SIG-M5 (cell line): Measurements from ENCODE around the gene MAPKAPK3.
A peak's percentile ranks its signal among the peaks of the same experiment; 100 is the strongest.

Experiments used
- DNase-seq: peaks from one replicate; lab custom pipeline; 2025; lab: John Stamatoyannopoulos, UW

MAPKAPK3 gene

DNA sequence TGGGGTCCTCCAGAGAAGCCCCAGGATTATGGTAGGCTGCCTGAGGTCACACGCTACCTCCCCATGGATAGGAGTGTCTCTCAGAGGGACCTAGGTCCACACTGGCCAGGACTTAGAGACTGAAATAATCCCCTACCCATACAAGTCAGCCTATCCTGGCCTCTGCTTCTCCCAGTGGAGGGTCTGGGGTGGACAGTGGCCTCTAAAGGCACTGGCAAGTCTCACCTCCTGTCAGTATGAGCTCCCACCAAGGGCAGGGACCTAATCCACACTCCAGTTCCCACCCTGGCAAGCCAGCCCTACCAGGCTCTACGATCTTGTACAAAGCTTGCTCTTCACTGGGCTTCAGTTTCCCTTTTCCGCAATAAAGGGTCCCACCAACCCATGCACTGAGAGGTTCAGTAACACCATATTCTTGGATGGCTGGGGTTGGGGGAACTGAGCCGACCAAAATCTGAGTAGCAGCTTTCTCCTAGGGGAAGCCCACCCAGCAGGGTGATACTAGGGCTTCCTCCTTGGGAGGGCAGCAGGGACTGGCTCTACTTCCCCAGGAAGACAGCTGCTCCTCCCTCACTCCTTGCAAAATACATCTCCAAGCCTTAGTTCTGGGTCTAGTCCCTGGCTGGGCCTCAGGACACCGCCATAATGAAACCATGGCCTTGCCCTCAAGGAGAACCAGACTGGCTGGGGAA, 7.7 kb upstream of the MAPKAPK3 start:
- DNase-seq = no peak

DNA sequence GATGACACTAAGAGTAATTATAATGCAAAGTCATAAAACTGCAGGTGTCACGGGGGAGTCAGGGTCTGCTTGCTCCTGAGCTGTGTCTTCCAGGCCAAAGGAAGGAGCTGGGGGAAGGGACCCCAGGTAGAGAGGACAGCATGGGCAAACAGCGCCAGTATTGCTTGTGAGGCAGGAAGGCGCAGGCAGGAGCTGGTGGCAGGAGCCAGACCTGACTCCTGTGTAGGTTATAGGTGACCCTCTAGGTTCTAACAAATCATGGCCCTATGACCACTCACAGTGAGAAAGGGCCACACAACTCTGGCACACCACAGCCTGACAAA, 7.2 kb upstream of the MAPKAPK3 start:
- no peak for DNase-seq

DNA sequence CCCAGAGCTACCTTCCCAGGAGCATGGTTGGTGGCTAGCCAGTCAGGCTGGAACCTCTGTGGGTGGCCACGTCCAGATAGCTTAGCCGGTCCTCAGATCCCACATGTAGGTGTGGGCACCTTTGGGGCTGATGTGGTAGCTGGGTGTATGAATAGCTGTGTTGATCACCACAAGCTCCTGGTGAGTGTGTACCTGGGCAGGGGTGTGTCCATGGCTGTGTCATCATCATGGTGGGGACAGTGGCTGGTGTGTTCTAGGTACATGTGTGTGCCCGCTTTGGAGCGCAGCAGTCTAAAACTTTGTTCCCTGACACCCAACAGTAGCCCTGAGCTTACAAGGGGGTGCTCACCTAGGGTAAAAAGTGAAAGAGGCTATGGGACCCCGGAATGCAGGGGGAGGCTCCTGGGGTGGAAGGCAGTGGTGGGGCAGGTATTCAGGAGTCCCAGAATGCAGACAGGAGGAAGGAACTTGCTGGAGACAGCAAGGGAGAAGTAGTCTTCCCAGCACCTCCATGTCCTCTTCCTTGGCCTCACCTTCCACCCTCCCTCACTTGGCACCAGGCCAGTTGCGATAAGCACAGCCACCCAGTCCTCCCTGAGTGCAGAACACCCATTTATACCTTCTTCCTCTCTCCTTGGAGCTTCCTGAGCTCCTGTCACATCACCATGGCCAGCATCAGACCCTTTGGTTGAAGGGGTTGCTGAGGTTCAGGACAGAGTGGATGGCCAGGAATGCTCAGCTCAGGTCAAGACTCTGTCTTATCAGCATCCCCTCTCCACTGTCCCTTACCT, 6.6 kb upstream of the MAPKAPK3 start:
- DNase-seq = no peak

DNA sequence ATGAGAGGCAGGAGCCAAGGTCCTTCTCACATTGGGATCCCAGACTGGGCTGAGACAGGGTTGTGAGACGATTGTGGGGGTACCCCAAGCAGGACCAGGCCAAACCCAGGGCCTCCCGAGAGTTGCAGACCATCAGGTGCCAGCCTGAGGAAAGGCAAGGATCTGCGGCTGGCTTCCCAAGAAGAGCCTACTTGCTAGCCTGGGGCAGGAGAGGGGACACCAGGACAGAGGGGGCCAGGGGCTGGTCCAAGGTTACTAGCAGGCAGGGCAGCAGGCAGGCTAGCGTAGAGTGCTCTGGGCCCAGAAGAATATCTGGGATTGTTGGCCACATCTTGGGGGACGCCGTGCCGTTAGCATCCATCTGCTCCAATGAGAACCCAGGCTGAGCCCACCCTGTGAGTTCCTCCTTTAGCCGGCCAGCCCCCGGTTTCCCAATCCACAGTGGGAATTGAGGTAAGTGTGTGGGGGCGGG, 5.9 kb upstream of the MAPKAPK3 start:
- no peak for DNase-seq

DNA sequence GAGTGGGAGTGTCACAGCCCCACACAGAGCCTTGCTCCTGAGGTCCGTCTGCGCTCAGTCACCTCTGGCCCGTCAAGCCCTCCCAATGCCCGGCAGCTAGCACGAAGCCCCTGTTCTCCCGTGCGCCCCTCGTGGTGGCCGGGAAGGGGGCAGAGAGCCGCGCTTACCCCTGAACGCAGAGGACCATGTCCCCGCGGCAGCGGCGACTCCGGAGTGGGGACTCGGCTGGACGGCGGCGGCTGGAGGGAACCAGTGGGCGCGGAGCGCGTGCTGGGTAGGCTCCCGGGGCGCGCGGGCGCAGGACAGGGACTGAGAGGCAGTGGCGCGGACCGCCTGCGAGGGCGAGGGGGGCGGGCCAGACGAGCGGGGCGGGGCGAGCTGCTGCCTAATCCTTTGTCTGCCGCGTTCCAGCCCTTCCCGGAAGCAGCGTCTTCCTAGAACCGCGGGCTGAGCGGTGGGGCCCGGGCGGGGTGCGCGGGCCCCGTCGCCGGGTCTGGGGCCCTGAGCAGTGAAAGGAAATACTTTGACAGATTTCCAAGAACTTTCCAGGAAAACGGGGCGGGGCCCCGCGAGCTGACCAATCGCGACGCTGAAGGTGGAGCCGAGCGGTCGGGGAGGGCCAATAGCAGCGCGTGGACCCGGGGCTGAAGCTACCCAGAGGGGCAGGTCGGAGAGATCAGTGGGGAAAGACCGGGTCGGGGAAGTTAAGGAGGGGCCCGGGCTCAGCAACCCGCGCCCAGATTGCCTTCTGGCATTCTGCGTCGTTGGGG, 5.3 kb upstream of the MAPKAPK3 start, which contains the start of gene CISH:
Gene CISH, minus strand, starts transcription at position 311 of the 770 bp plus-strand sequence. Its CDS starts 124 bp downstream, at position 187.
- DNase-seq = peak; percentile 59

DNA sequence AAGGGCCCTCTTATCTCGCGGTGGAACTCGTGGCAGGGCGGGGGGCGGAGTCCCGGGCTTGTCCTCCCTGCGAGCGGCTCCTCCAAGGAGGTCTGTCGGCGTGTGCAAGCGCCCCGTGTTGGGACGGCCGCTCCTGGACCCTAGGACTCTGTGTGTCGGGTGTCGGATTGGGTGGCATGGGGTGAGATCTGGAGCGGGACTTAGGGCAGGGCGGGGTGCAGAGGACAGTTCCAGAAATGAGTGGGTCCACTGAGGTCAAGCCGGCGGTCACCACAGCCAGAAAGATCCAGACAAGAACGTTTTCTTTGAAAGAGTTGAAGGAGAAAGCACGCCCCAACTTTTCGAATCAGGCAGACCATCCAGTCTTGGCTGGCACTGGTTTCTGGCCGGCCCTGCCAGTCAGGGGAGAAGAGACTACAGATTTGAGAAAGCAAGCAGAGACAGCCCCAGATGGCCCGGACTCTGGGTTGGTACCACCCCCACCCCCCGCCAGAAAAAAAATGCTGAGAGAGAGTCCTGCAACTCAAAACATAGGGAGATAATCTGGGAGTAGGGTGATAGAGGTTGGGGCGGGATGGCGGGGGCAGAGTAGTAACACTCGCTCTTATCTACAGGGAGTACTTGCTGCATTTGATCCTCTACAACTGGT, 4.6 kb upstream of the MAPKAPK3 start:
- DNase-seq = no peak

DNA sequence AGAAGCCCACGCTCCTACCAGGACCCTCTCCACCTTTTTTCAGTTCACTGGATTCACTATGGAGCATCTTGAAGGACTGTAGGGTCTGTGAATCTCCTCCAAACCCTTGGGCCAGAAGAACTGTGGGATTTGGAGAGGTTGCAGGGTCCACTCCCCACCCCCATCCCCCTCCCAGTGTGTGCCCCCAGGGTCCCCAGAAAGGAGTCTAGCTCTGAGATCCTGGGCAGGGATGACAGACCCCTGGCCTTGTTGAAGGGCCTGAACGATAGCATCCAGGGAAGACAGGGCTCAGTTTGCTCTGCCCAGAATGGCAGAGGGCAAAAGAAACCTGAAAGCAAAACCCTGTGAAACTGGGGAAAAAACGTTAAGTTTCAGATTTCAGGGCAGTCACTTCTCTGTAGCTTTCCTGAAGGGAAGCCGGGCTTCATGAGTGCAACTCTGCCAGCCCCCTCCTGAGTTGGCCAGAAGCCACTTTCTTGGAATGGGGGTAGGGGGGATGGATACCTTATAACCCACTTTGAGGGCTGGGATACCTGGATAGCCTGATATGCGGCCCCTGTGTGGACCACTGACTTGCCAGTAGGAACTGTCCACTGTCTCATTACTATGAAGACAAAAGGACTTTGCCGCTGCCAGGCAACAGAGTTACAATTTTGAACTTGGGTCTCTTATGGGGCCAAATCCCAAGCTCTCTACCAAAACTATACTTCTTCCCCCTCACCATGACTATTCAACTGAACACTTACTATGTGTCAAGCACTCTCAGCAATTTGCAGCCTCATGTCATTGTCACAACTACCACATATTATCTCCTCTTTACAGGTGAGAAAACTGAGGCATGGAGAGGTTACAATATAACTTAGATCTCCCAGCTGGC, 3.7 kb upstream of the MAPKAPK3 start:
- DNase-seq = no peak

DNA sequence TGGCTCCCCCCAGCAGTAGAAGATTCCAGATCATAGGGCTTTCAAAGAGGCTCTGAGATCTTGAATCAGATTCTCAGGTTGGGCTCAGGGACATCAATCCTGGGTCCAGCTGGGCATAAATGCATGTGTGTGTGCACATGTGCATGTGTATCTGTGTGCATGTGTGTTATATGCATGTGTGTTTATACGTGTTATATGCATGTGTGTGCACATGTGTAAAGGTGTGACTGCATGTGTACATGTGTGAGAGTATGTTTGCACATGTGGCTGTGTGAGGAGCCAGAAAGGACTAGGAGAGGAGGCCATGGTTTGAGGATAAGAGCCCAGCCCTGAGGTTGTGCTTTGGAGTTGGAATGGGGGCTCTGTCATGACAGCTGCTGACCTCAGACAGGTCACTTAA, 1.8 kb upstream of the MAPKAPK3 start:
- no peak for DNase-seq

DNA sequence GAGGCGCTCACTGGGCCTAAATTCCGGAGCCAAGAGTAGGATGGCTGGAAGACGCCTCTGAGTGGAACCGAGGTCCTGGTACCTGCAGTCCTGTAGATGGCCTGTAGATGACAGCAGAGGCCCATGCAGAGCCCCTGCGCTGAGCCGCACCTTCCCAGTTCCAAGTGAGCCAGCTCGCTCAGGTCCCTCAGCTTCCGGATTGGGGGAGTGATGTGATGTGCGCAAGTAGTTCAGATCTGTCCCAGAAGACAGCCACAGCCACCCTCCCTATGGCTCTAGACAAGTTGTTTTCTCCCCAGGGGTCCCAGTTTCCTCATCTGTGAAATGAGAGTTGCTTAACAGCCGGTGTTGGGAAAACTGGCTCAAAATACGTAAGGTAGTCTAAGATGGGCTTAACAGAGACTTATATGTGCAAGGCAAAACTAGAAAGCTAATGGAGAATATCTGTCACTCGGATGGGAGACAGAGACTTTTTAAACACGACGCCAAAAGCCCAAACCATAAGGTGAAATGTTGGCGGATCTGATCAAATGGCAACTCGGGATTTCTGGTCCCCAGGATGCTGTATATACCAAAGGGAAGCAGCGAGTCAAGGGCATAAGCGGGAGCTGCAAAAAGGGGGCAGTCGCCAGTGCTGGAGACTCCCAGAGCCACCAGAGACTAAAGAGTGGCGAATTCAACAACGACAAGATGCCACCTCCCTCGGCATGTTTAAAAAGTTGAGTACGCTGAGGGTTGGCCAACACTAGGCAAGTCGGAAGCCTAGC, 765 bp upstream of the MAPKAPK3 start:
- DNase-seq = peak; percentile 87

DNA sequence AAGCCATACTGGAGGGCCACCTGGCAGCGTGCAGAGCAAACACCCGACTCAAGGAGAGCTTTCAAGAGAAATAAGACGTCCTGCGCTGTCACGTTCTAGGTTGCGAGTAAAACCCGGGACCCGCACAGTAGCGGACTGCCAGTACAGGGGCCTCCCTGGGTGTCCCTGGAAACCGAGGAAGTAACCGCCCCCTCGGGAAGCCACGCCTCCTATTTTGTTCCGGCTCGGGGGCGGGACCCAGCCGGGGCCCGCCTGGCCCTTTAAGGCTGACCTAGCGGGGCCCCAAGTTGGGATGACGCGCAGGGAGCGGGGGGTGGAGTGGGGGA, 218 bp upstream of the MAPKAPK3 start:
- peak; percentile 92 for DNase-seq

DNA sequence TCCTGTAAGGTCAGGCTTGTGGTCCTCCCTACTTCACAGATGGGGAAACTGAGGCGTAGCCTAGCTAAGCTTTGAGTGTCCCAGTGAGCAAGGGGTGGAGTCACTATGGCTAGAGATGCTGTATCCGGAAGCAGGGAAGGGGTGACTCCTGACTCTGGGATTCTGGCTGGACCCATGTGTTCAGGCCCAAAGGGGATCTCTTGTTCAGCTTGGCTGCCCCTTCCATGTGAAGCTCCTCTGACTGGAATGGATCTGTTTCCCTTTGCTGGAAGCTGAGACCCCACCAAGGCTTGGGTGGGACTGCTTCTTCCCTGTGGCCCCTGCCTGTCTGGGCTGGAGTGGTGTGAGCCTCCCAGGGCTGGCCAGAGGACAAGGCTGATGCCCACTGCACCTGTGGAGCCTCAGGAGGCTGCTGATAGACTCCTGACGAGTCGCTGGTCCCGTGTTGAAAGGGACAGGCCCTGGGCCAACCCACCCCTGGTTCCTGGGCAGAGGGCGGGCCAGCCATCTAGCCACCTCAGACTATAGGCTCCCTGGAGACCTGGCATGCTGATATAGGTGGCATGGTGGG, 1.0 kb downstream of the MAPKAPK3 start:
- DNase-seq = no peak

DNA sequence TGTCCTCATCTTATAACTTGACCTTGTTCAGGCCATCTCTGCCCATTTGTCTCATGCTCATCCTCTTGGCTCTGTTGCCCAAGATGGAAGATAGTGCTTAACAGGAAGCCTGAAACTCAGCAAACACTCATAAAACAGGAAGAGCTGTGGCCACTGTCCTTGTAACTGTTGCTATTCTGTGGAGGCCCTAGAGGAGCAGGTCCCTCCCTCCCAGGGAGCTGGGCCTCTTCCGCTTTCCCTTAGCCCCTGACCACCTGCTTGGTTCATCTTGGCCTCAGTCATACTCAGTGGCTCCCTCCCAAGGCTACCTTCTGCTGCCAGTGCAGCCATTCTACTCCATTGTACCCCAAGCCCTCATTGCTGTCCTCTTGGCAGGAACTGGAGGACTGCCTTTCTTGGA, 3.5 kb downstream of the MAPKAPK3 start:
- peak; percentile 93 for DNase-seq

DNA sequence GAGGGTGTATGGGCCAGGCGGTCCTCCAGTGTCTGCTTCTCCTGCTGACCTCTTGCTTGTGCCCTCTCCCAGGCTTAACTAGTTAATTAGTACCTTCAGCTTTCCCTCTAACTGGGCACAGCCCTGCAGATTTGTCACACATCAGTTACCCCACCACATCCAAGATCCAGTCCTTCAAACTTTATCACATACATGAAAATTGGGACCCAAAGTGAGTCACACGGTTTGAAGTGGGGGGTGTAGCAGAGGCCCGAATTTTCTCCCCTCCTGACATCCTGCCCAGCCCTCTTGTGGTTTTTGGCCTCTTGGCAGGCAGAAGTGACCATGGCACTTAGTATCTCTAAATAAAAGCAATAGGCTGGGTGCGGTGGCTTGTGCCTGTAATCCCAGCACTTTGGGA, 3.9 kb downstream of the MAPKAPK3 start:
- no peak for DNase-seq

DNA sequence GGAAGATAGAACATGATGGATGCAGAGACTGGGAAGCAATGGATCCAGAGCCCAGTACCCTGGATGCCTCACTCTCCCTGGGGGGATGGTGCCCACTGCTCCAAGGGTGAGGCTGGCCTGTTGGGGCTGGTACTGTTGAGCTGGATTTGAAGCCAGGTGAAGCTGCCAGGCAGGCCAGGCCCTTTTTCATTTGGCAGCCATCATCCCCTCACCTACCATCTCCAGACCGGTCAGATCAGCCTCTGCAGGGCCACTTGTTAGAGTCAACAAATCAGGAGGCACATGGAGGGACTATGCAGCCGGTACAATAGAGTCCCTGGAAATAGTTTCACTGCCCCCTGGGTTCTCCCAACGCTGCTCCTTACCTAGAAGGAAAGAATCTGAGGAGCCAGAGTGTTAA, 5.9 kb downstream of the MAPKAPK3 start:
- no peak for DNase-seq

DNA sequence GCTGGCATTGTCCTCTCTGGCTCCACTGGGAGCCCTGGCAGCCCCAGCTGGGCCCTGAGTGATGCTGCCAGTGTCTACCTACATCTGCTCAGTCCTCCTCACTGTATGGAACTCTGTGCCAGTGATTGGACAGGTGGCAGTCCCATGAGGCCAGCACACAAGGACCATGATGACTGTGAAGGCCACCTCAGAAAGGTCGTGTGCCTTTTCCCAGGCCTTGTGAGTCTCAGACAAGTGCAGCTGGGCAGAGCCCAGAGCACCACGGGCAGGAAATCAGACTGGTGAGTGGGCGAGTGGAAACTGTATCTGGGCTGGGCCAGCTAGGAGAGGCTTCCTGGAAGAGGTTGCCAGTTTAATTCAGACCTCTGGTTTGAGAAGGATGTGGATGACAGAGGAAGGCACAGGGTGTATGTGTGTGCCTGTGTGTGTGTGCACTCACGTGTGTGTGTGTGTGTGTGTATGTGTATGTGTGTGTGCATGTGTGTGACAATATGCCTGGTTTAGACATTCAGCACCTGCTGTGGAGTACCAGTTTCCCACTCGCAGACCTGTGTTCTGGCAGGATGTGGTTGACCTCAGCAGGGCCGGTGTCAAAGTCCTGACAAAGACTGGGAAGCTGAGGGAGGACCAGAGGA, 7.0 kb downstream of the MAPKAPK3 start:
- DNase-seq = no peak

DNA sequence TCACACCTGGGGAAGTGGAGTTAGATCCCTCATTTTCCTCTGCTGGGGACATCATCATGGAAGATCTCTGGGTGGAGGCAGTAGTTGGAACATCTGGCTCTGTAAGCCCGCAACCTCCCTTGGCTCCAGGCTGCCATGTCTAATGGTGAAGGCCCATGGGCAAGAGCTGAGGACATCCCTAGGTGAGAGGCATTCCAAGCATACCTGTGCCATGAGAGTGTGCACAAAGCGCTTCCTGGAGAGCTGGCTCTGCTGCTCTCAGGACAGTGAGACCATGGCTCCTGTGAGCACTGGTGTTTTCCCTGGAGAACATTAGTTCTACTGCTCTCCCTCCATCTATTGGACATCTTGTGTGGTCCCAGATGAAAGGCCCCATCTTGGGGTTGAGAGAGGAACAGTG, 7.7 kb downstream of the MAPKAPK3 start:
- no peak for DNase-seq

DNA sequence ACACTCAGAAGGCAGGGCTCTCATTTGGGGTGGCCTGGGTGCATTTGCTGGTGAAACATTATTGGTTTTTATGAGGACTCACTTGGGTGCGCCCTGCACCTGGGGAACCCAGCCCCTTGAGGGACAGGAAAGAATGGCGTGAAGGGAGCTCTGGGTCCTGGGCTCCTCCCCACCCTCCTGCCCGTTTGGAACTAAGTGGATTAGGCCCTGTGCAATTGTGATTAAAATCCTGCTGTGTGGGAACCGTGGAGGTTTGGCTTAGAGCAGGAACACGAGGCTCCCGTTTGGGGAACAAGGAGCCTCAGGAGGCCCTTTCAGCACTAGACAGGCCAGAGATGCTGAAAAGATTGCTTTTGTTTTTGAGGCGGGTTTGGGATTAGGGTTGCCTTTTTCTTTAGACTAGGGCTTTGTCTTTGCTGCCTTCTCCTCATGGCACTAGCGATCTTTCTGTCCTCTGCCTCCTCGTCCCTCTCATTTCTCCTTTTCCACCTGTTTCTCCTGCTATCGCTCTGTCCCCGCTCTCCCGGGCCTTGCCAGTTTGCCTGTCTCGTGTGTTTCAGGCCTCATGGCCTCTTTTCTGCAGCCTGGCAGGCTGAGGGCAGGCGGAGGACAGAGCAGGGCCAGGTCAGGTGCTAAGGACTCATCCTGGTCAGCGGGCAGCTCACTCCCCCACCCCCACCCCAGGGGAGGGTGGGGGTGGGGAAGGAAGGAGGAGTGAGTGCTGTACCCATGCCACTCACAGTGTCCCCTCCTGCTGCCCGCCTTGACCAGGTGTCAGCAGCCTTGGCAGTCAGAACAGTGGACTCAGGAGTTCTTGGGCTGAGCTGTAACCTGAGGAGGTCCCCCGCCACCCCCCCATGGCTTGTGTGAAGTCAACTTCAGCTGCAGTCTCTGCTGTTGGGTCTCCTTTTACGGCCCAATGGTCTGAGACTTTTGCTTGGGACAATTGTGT, 8.6 kb downstream of the MAPKAPK3 start:
- no peak for DNase-seq

DNA sequence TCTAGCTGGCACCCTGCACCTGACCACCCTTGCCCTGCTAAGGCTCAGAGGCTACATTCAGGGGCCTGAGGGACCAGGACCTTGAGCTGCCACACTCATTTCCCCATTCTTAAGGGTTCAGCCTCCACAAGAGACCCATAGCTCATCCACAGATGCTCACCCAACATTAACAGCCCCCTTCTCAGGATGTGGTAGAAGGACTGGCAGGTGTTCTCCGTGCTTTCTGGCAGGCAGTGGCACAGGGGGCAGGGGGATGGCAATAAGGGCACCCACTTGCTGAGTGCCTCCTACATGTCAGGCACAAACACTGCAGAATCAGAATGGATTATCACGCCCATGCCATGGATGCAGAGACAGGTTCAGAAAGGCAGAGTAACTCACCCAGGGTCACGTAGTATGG, 9.4 kb downstream of the MAPKAPK3 start:
- no peak for DNase-seq
